Activated T-cell treated with anti-CD3 and anti-CD28 coated beads, Interleukin-2, amount 50 U/mL, for 48 hours (primary cell): ENCODE results near the gene IWS1.
"Not testable (repeated sequence)": the region's sequence is repeated elsewhere in the genome, so short reads cannot be mapped to it uniquely, and the experiment has no call there.

Experiments
- DNase-seq, 2 experiments: peaks; one replicate each; pipeline ENCODE4 v3.0.0-alpha.2; 2020

The IWS1 gene

DNA sequence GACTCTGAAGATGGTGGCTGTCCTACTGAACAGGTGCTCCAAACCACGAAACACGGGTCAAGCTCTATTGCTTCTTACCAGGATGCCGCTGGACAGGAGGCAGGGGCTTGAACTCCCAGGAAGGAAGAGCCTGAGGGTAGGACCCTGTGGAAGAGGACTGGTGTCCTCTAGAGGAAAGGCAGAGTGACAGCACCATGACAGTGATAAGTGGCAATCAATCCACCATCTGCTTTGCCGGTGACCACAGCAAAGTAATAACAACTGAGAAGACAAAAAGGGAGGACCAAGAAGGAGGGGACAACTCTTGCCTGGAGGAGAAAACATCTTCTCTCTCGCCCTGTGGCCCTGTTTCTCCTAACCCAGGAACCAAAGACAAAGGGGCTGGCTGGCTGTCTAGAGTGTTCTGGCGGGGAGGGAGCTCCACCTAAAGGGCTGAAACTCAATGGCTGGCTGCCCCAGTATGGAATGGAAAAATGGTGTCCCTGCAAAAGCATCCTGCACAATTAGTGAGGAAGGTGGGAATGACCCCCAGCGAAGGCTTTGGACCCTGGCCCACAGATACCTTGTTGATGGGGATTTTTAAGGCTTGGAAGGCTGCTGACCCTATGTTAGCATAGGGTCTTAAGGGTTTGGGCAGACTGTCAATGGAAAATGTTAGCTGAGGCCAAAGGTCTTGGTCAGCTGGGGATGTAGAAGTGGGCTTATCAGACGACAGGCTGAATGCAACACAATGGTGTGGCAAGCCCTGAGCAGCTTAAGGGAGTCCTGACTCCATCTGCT lies 72.7 kb downstream of the IWS1 start:
- no peak for DNase-seq

DNA sequence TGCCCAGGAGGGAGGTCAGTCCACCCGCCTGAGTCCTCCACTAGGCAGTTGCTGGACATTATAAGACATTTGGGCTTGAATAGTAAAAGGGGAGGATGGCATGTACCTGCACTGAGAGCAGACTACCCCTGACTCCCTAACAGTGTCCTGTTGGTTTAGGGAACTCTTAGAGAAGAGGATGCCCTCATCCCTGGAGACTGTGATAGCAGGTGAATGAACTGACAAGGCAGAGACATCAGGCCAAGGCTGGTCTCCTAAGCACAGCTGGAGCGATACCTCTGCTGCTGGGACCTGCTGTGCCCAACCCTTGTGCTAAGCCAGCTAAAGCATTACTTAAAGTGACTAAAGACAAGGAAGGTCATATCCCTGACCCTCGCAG lies 73.3 kb downstream of the IWS1 start:
- no peak for DNase-seq

DNA sequence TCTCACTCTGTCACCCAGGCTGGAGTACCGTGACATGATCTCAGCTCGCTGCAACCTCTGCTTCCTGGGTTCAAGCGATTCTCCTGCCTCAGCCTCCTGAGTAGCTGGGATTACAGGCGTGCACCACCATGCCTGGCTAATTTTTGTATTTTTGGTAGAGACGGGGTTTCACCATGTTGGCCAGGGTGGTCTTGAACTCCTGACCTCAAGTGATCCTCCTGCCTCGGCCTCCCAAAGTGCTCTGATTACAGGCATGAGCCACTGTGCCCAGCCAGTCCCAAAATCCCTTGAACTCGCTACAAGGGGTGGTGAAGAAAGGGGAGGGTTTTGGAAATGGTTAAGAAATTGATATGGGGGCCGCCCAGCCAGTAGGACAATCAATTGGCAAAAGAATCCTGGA lies 73.9 kb downstream of the IWS1 start:
- not testable (repeated sequence) for DNase-seq

DNA sequence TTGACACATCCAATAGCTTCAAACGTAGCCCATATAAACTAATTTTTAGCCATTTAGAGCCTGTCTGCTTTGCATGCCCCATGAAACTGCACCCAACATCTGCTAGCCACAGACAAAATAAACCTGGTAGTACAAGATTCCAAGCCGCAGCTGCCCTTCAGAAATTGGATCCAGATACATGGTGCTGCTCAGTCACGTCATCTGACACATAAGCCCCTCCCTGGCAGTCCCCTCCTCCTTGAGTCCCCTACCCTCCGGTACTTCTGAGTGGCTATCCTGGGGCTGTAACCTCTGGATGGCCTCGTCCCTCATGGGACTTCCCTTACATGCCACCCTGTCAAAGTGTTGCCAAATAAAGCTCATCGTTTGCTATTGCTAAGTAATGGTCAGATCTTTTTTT lies 74.3 kb downstream of the IWS1 start:
- DNase-seq = no peak

DNA sequence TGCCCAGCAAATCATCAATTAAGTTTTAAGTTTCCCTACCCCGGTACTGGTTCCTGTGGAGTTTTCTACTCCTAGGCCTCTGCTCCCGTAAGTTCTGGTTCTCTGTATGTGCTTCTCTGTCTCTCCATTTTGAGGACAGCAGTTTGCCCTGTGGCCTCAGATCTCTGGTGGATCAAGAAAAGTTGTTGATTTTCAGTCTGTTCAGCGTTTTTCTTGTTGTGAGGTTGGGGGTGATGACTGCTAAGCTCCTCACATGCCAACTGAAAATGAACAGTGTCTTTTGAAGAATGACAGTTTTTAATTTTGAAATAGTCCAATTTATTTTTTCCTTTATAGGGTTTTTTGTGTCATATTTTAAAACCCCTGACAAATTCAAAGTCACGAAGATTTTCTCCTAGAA lies 76.4 kb downstream of the IWS1 start:
- DNase-seq = no peak

DNA sequence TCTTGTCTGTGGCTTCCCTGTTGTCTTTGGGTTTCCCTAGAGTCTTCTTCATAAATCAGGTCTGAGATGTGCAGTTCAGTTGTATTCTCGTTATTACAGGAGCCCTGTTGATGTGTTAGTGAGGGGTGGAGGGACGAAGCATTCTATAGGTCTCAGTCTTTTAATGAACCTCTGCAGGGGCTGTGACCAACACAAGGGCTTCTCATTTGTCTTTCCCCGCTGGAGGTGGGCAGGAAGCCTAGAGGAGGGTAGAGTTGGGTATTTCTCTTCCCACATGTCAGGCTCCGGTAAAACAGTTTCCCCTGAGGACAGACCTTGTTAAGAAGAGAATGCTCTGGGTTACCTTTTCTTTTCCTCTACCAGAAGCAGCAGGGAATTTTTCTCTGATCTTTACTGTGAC lies 76.9 kb downstream of the IWS1 start:
- no peak for DNase-seq

DNA sequence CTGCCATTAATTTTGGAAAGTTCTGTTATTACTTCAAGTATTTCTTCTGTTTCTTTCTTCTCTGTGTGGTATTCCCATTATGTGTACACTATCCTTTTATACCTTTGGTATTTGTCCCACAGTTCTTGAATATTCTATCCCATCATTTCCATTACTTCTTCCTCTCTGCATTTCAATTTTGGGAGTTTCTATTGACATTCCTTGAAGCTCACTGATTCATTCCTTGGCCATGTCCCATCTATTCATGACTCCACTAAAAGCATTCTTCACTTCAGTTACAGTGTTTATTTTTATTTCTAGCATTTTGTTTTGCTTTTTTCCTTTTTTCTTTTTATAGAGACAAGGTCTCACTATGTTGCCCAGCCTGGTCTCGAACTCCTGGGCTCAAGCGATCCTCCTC lies 77.8 kb downstream of the IWS1 start:
- no peak for DNase-seq

DNA sequence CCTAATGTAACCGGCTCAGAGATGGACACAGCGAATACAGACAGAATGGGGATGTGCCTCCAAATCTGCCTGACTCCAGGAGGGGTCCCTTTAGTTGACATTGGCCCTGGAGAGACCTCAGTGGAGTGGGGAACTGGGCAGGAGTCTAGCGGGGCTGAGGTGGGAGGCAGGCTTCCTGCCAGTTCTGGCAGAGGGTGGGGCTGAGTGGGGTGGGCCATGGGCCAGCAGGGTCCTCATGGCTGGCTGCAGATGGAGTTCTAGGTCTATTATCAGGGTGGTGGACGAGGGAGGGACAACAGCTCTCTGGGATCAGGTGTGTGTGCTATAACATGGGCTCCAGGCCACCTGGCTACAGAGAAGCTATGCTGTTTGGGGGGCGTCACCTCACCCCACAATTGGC lies 86.9 kb downstream of the IWS1 start:
- no peak for DNase-seq

DNA sequence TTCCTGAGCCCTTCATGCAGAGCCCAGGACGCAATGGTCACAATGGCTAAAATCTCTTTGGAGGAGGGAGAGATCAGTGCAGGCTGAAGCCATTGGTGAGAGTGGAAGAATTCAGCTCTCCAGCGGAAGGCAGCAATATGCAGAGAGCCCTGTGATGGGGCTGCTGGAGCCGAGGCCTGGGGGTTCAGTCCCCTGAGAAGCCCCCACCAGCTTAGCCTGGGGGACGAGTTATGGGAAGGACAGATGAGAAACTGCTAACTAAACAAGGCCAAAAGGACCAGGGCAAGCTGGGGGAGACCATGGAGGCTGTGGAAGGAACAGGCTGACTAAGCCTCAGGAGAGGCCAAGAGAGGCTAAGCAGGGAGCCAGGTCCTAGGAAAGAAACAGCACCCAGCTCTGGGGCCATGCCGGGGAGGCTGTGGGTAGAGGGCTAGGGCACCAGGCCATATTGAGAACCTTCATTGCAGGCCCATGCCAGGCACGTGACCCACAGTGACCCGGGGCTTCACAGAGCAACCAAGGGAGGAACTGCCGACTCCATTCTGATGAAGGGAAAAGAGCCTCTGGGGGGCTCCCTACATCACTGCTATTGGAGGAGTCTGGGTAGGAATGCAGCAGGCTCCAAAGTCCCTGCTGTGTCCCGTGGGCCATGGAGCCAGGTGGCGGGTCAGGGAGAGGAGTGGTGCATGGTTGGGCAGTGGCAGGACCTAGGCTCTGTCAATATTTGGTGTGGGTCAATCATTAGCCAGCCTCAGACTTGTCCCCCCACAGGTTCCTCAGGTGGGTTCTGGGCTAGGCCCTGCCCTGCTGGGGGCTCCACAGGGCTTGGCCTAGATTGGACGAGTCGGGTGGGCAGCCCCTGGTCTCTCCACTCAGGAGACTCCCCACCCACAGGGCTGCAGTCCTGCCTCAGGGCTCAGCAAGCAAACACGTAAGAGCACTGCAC lies 88.2 kb downstream of the IWS1 start:
- DNase-seq = no peak

DNA sequence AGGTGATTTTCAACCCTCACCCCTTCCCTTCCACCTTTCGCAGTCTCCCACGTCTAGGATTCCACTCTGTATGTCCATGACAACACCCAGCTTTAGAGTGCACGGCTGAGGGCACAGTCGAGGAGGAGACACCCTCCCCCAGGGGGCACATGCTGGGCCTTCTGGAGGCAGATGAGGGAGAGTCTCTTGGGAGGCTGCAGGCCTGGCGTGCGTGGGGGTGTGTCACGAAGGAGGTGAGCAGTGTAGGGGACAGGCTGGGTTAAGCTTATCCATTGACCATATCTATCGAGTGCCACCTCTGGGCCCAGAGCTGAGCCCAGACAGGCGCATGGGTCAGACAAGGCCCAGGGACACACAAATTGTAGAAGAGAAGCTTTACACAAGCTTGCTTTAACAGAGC lies 89.2 kb downstream of the IWS1 start:
- DNase-seq = no peak

DNA sequence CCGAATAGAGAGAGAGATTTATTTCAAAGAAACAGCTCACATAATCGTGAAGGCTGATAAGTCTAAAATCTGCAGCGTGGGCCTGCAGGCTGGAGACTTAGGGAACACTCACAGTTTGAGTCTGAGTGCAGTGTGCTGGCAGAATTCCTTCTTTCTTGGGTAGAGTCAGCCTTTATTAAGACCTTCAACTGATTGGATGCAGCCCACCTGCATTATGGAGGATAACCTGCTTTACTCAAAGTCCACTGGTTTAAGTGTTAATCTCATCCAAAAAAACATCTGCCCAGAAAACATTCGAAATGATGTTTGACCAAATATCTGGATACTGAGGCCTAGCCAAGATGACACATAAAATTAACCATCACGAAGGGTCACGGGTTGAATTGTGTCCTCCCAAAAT lies 91.8 kb downstream of the IWS1 start:
- no peak for DNase-seq

DNA sequence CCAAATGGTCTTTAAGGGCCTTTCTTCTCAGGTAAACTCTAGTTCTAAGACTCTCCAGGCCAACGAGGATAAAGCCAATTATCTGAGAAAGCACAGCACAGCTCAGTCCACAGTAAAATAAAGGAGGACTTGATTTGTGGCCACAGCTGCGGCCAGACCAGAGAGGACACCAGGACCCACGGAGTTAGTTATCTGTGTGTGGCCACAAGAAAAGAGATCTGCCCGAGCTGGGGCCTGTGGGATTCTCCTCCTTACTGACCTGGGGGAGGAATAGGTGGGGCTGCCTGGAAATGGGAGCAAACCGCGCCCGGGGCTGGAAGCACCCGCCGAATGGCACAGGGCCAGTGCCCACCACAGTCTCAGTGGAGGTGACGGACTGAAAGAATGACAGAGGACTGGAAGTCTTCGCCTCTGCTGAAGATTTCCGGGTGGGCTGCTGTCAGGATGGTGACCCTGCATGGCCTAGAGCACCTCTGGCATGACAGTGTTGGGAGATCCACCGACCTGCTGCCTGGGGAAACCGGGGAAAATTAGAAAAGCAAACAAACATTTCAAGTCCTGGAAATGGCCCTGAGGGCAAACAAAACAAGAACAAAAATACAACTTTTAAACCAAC lies 94.8 kb downstream of the IWS1 start:
- no peak for DNase-seq
